Right ventricle myocardium inferior (tissue), 1 donor: Measurements from ENCODE around the gene CLBA1. TPM values are rescaled to one million over a fixed set of nuclear protein-coding genes. Genes with fewer than 3 reads are reported as not detected.

Experiments used
- total RNA-seq: library from RNA; stranded (reverse); fragmentation: NEBNext Ultra II Directional; extraction: Animal tissue kit (Norgen Biotek cat#: 25700); gene quantifications from one replicate; pipeline ENCODE4 v1.2.1, GENCODE V29; 2021
- donor health status: DM: no; HTN: yes; CAD: no; lungs with severe emphysema.

Gene CLBA1
- total RNA-seq, 1 donor from 2014 or later = 1.9 TPM

Other genes starting within 250 kb of the CLBA1 start
- 54.4 TPM for gene SIVA1, start 232.6 kb upstream of the CLBA1 start, total RNA-seq
- gene AKT1, start 190.0 kb upstream of the CLBA1 start, total RNA-seq = 134 TPM
- 5.6 TPM for gene ZBTB42, start 184.7 kb upstream of the CLBA1 start, total RNA-seq
- 10.5 TPM for gene CEP170B, start 120.5 kb upstream of the CLBA1 start, total RNA-seq
- gene PLD4, start 60.9 kb upstream of the CLBA1 start, total RNA-seq = not detected
- 2.5 TPM for gene AHNAK2, start 7.4 kb upstream of the CLBA1 start, total RNA-seq
- gene CDCA4, start 35.3 kb downstream of the CLBA1 start, total RNA-seq = 3.1 TPM
- 0.89 TPM for gene GPR132, start 79.6 kb downstream of the CLBA1 start, total RNA-seq
- 34.6 TPM for gene JAG2, start 183.0 kb downstream of the CLBA1 start, total RNA-seq
- gene NUDT14, start 195.5 kb downstream of the CLBA1 start, total RNA-seq = 33.9 TPM